B cell (primary cell): ENCODE measurements around the gene QKI.

Experiments
- EZH2 ChIP-seq: IDR thresholded peaks from 2 replicates; pipeline ENCODE4 v1.6.1; 2012; ENCODE audit warnings: borderline replicate concordance, low read depth, mild to moderate bottlenecking, moderate library complexity, low read length; ENCODE audit not compliant: insufficient read depth, poor library complexity, severe bottlenecking
- TF ChIP-seq, protein P1 (sequence below): fragments of 200-600 bp; IDR thresholded peaks from one replicate; pipeline ENCODE4 v1.8.0; 2022; ENCODE audit warnings: antibody characterized with exemption, mild to moderate bottlenecking

- TF ChIP-seq, protein P1, sequence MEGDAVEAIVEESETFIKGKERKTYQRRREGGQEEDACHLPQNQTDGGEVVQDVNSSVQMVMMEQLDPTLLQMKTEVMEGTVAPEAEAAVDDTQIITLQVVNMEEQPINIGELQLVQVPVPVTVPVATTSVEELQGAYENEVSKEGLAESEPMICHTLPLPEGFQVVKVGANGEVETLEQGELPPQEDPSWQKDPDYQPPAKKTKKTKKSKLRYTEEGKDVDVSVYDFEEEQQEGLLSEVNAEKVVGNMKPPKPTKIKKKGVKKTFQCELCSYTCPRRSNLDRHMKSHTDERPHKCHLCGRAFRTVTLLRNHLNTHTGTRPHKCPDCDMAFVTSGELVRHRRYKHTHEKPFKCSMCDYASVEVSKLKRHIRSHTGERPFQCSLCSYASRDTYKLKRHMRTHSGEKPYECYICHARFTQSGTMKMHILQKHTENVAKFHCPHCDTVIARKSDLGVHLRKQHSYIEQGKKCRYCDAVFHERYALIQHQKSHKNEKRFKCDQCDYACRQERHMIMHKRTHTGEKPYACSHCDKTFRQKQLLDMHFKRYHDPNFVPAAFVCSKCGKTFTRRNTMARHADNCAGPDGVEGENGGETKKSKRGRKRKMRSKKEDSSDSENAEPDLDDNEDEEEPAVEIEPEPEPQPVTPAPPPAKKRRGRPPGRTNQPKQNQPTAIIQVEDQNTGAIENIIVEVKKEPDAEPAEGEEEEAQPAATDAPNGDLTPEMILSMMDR, result no peak
- TF ChIP-seq EZH2, result no peak
Observed at GRCh38 chr6:163412341-163412740, 2.2 kb upstream of the QKI start.
